NCI-H2227 (cell line): ENCODE measurements around the gene SGMS1.
"Not testable (repeated sequence)": the region's sequence is repeated elsewhere in the genome, so short reads cannot be mapped to it uniquely, and the experiment has no call there.

ENCODE experiments used
- DNase-seq: peaks from one replicate; lab custom pipeline; 2025; ENCODE audit not compliant: unreplicated experiment; lab: John Stamatoyannopoulos, UW

Gene SGMS1

GRCh38 chr10:50437248-50437647 lies 186.5 kb downstream of the SGMS1 start:
- DNase-seq, result no peak

GRCh38 chr10:50436805-50437204 lies 187.0 kb downstream of the SGMS1 start:
- DNase-seq, result no peak

GRCh38 chr10:50432211-50433009 lies 191.3 kb downstream of the SGMS1 start:
- no peak for DNase-seq

GRCh38 chr10:50431791-50432190 lies 192.0 kb downstream of the SGMS1 start:
- DNase-seq, result no peak

- DNase-seq, result no peak
Measured at GRCh38 chr10:50431133-50431532, 192.6 kb downstream of the SGMS1 start.

GRCh38 chr10:50426485-50426884 lies 197.3 kb downstream of the SGMS1 start:
- DNase-seq, result no peak

GRCh38 chr10:50425215-50425614 lies 198.5 kb downstream of the SGMS1 start:
- not testable (repeated sequence) for DNase-seq

GRCh38 chr10:50423448-50423847 lies 200.3 kb downstream of the SGMS1 start:
- no peak for DNase-seq

- DNase-seq, result no peak
Measured at GRCh38 chr10:50422259-50422658, 201.5 kb downstream of the SGMS1 start.

GRCh38 chr10:50421026-50421719 lies 202.6 kb downstream of the SGMS1 start:
- DNase-seq, result no peak

- no peak for DNase-seq
Measured at GRCh38 chr10:50420196-50420595, 203.6 kb downstream of the SGMS1 start.

GRCh38 chr10:50419756-50420155 lies 204.0 kb downstream of the SGMS1 start:
- DNase-seq, result no peak

GRCh38 chr10:50419091-50419490 lies 204.7 kb downstream of the SGMS1 start:
- DNase-seq, result no peak

GRCh38 chr10:50417886-50418830 lies 205.6 kb downstream of the SGMS1 start:
- DNase-seq, result peak; percentile 38

- DNase-seq, result no peak
Measured at GRCh38 chr10:50417486-50417885, 206.3 kb downstream of the SGMS1 start.

GRCh38 chr10:50416881-50417280 lies 206.9 kb downstream of the SGMS1 start:
- no peak for DNase-seq

- no peak for DNase-seq
Measured at GRCh38 chr10:50416181-50416824, 207.5 kb downstream of the SGMS1 start.

GRCh38 chr10:50415292-50415691 lies 208.5 kb downstream of the SGMS1 start:
- no peak for DNase-seq

GRCh38 chr10:50410066-50410811 lies 213.5 kb downstream of the SGMS1 start:
- no peak for DNase-seq
